HepG2 (cell line): ENCODE measurements around the gene HMMR. TPM values are rescaled to one million over a fixed set of nuclear protein-coding genes. Genes with fewer than 3 reads are reported as not detected.

Source experiments
- ATAC-seq: fragments of 200-7000 bp; cut with Tn5 transposase; 3 replicates; pipeline ENCODE4 v1.9.1; 2020; ENCODE audit warnings: mild to moderate bottlenecking, moderate library complexity
- BruUV-seq: library from RNA; stranded (reverse); fragments of 400-500 nt; replicated peaks from 2 replicates; lab custom pipeline; 2021; lab: Mats Ljungman, UMichigan
- CTCF ChIA-PET: fragments of 300-600 bp; formaldehyde crosslinking; extraction: SDS; loops from one replicate; lab custom pipeline; 2021; ENCODE audit warnings: low total read pairs, inconsistent platforms, low intra/inter-chr PET ratio; lab: Yijun Ruan, JAX
- POLR2A ChIA-PET: fragments of 350-600 bp; sonication (Branson Sonifier 250); formaldehyde crosslinking; loops from one replicate; lab custom pipeline; 2020; ENCODE audit warnings: antibody characterized with exemption, inconsistent platforms; lab: Yijun Ruan, JAX
- DNase-seq: peaks from one replicate; pipeline ENCODE4 v3.0.0-alpha.2; 2015; ENCODE audit warnings: low spot score
- FAIRE-seq: peaks from 3 replicates; lab custom pipeline; 2011; peaks lifted over from hg19 to GRCh38; lab: Jason Lieb, UNC
- H2AFZ ChIP-seq: one replicate; pipeline ENCODE4 v1.6.1; 2011; ENCODE audit warnings: low read length, inconsistent platforms
- H3K27ac ChIP-seq: fragments of 300-600 bp; 3 replicates; pipeline ENCODE4 v1.8.0; 2011; ENCODE audit warnings: mixed run types, mild to moderate bottlenecking, mixed read lengths, low read length, inconsistent platforms; ENCODE audit not compliant: insufficient read depth; ENCODE audit errors: extremely low read length
- H3K27me3 ChIP-seq, 2 experiments: fragments of 200-600 bp in 1 of 2; 2 replicates in 1 of 2; 3 replicates in 1 of 2; pipeline versions ENCODE4 v1.6.0 to v1.8.0; 2011; ENCODE audit warnings: low read length in 2 of 2, mild to moderate bottlenecking in 2 of 2, moderate library complexity in 2 of 2, inconsistent platforms in 1 of 2; ENCODE audit not compliant: insufficient read depth in 2 of 2, control insufficient read depth in 1 of 2
- H3K36me3 ChIP-seq, 2 experiments: fragments of 200-600 bp in 1 of 2; replicated peaks in 1 of 2; 2 replicates in 1 of 2; 3 replicates in 1 of 2; pipeline versions ENCODE4 v1.5.1 to v1.8.0; 2011; ENCODE audit warnings: low read length in 2 of 2, inconsistent platforms in 1 of 2; ENCODE audit not compliant: insufficient read depth in 2 of 2, control insufficient read depth in 1 of 2
- H3K4me1 ChIP-seq: 2 replicates; pipeline ENCODE4 v1.5.1; 2012; ENCODE audit warnings: low read length, inconsistent platforms; ENCODE audit not compliant: insufficient read depth
- H3K4me2 ChIP-seq: 2 replicates; pipeline ENCODE4 v1.6.0; 2011; ENCODE audit warnings: low read depth, low read length, inconsistent platforms
- H3K4me3 ChIP-seq, 3 experiments: fragments of 200-600 bp in 1 of 3; sonication (generic), shearing (Covaris generic) in 1 of 3; replicated peaks in 1 of 3; 2 replicates each; pipeline ENCODE4 v1.5.1; 2011 to 2016; ENCODE audit warnings: low read length in 3 of 3, inconsistent platforms in 2 of 3, low read depth in 2 of 3, mild to moderate bottlenecking in 2 of 3, control low read depth in 1 of 3, mixed read lengths in 1 of 3; ENCODE audit not compliant: insufficient read depth in 1 of 3
- H3K79me2 ChIP-seq: one replicate; pipeline ENCODE4 v1.6.1; 2011; ENCODE audit warnings: low read length, inconsistent platforms; ENCODE audit not compliant: insufficient read depth
- H3K9ac ChIP-seq: 2 replicates; pipeline ENCODE4 v1.6.0; 2011; ENCODE audit warnings: mild to moderate bottlenecking, low read depth, low read length, inconsistent platforms; ENCODE audit not compliant: insufficient read depth
- H3K9me3 ChIP-seq: 2 replicates; pipeline ENCODE4 v1.5.1; 2012; ENCODE audit warnings: mild to moderate bottlenecking, low read length
- H4K20me1 ChIP-seq: 2 replicates; pipeline ENCODE4 v1.6.0; 2011; ENCODE audit warnings: inconsistent platforms, mild to moderate bottlenecking, low read length, moderate library complexity; ENCODE audit not compliant: insufficient read depth
- AHR ChIP-seq: IDR thresholded peaks from 2 replicates; pipeline ENCODE4 v1.6.1; 2018; ENCODE audit warnings: missing genetic modification reagents, missing compliant biosample characterization
- ARHGAP35 ChIP-seq: sonication (generic); formaldehyde crosslinking; IDR thresholded peaks from 2 replicates; pipeline ENCODE4 v1.9.0; 2022; ENCODE audit warnings: mild to moderate bottlenecking, inconsistent platforms, moderate library complexity, missing genetic modification reagents, borderline replicate concordance
- ELF1 ChIP-seq: sonication (generic); formaldehyde crosslinking; IDR thresholded peaks from 2 replicates; pipeline ENCODE4 v1.4.0; 2020; ENCODE audit warnings: missing genetic modification reagents
- GZF1 ChIP-seq: sonication (generic); formaldehyde crosslinking; IDR thresholded peaks from 2 replicates; pipeline ENCODE4 v1.5.1; 2020; ENCODE audit warnings: mild to moderate bottlenecking, missing genetic modification reagents
- KMT2A ChIP-seq: sonication (generic); formaldehyde crosslinking; IDR thresholded peaks from 2 replicates; pipeline ENCODE4 v1.4.0; 2020; ENCODE audit warnings: missing genetic modification reagents
- NFE2L1 ChIP-seq: sonication (generic); formaldehyde crosslinking; IDR thresholded peaks from 2 replicates; pipeline ENCODE4 v1.4.0; 2020; ENCODE audit warnings: missing genetic modification reagents, mild to moderate bottlenecking, borderline replicate concordance
- PAWR ChIP-seq: sonication (generic); formaldehyde crosslinking; IDR thresholded peaks from 2 replicates; pipeline ENCODE4 v1.4.0; 2020; ENCODE audit warnings: missing genetic modification reagents, mild to moderate bottlenecking, borderline replicate concordance
- SIX4 ChIP-seq: sonication (generic); formaldehyde crosslinking; IDR thresholded peaks from 2 replicates; pipeline ENCODE4 v1.4.0; 2020; ENCODE audit warnings: missing genetic modification reagents
- SOX5 ChIP-seq: IDR thresholded peaks from 2 replicates; pipeline ENCODE4 v1.6.1; 2016; ENCODE audit warnings: borderline replicate concordance
- SSRP1 ChIP-seq: IDR thresholded peaks from 2 replicates; pipeline ENCODE4 v1.6.1; 2016; ENCODE audit warnings: control low read depth
- THAP11 ChIP-seq: IDR thresholded peaks from 2 replicates; pipeline ENCODE4 v1.6.1; 2016; ENCODE audit warnings: missing biosample characterization, missing genetic modification reagents
- TOPORS ChIP-seq: sonication (generic); formaldehyde crosslinking; IDR thresholded peaks from 2 replicates; pipeline ENCODE4 v1.8.0; 2023; ENCODE audit warnings: mild to moderate bottlenecking, missing genetic modification reagents
- ZNF180 ChIP-seq: sonication (generic); formaldehyde crosslinking; IDR thresholded peaks from 2 replicates; pipeline ENCODE4 v1.4.0; 2020; ENCODE audit warnings: low read depth, missing genetic modification reagents, borderline replicate concordance
- ZNF207 ChIP-seq: fragments of 450-650 bp; IDR thresholded peaks from 2 replicates; pipeline ENCODE4 v1.6.1; 2016; ENCODE audit warnings: antibody characterized with exemption, borderline replicate concordance
- ZNF260 ChIP-seq: sonication (generic); formaldehyde crosslinking; IDR thresholded peaks from 2 replicates; pipeline ENCODE4 v1.4.0; 2020; ENCODE audit warnings: missing genetic modification reagents, low read depth, mild to moderate bottlenecking, borderline replicate concordance
- WGBS: methylation state at CpG from one replicate; pipeline ENCODE4 v1.1.6; 2017; ENCODE audit warnings: low lambda C conversion rate; 5-methylcytosine and 5-hydroxymethylcytosine counted together
- in situ Hi-C: cut with HindIII; loops from 2 replicates; pipeline ENCODE4 v1.10.0; 2017; ENCODE audit warnings: low pct_unique_long_range_greater_than_20kb; ENCODE audit not compliant: extremely low pct_ligation_motif_present
- intact Hi-C: fragments of 100-400 bp; cut with micrococcal nuclease; formaldehyde crosslinking; loops from one replicate; pipeline ENCODE4 v1.10.0; 2022; ENCODE audit not compliant: unreplicated experiment
- polyA plus RNA-seq, 8 experiments: library from polyadenylated mRNA; depleted of rRNA in 3 of 8; stranded (reverse) in 7 of 8; unstranded in 1 of 8; fragments of >200 nt; fragmentation: Illumina TruSeq in 4 of 8; extraction: Trizol in 4 of 8; gene quantifications; 2 replicates each; pipeline versions ENCODE4 v1.2.1 to v1.2.3, GENCODE V29; 2011 to 2016; ENCODE audit warnings: low read depth in 4 of 8, missing spikeins in 1 of 8, mixed read lengths in 1 of 8; ENCODE audit not compliant: insufficient read depth in 1 of 8
- total RNA-seq, 5 experiments: library from RNA; depleted of rRNA; stranded (reverse); fragments of >200 nt; fragmentation: Illumina TruSeq; extraction: Trizol; gene quantifications; 2 replicates each; pipeline ENCODE4 v1.2.3, GENCODE V29; 2016; ENCODE audit warnings: low read depth in 1 of 5
- TF ChIP-seq, protein P1 (sequence below): IDR thresholded peaks from 2 replicates; pipeline ENCODE4 v1.6.1; 2016; ENCODE audit warnings: control low read depth
- TF ChIP-seq, protein P2 (sequence below): sonication (generic); formaldehyde crosslinking; IDR thresholded peaks from 2 replicates; pipeline ENCODE4 v1.5.0; 2020; ENCODE audit warnings: missing genetic modification reagents
- TF ChIP-seq, protein P3 (sequence below): sonication (generic); formaldehyde crosslinking; IDR thresholded peaks from 2 replicates; pipeline ENCODE4 v1.4.0; 2020; ENCODE audit warnings: mild to moderate bottlenecking, missing genetic modification reagents

HMMR gene
- total and polyA plus RNA-seq, 2 of the 13 experiments (the other 11 are each of a cell fraction or from before 2014, with no cell fraction given): 8.5 to 48.3 TPM

DNA sequence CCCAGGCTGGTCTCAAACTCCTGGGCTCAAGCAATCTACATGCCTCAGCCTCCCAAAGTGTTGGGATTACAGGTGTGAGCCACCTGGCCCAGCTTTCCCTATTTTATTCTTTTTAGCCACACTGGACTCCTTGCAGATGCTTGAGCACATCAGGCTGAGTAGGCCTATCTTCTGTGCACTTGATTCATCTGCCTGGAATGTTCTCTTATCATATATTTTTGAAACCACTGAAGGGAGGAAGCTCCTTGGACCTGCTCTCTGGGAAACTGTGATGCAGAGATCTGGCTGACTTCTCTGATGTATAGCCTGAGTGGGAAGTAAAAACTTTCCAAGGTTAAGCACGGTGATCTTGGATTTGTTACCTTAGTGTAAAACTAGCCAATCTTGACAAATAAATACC is 38.5 kb downstream of the HMMR start:
- Histone ChIP-seq H3K4me1 (peaks cover 17% of the 10 kb centered on the region), H2AFZ (no peak overlapping the region), H4K20me1 (no peaks in the 10 kb centered on the region), H3K9me3 (no peaks in the 10 kb centered on the region), H3K36me3 (no peaks in the 10 kb centered on the region), H3K79me2 (no peaks in the 10 kb centered on the region), H3K27me3 (no peaks in the 10 kb centered on the region), H3K4me3 (no peak overlapping the region), H3K9ac (no peak overlapping the region), H3K4me2 (no peak overlapping the region), H3K27ac (no peak overlapping the region)
- WGBS: 39% methylated on average over 1 of the region's 1 CpG
- CTCF ChIA-PET: no interaction called here
- intact Hi-C loops (no loop called here), in situ Hi-C loops (no loop called here)
- no peak for ATAC-seq
- TF ChIP-seq, protein P1, sequence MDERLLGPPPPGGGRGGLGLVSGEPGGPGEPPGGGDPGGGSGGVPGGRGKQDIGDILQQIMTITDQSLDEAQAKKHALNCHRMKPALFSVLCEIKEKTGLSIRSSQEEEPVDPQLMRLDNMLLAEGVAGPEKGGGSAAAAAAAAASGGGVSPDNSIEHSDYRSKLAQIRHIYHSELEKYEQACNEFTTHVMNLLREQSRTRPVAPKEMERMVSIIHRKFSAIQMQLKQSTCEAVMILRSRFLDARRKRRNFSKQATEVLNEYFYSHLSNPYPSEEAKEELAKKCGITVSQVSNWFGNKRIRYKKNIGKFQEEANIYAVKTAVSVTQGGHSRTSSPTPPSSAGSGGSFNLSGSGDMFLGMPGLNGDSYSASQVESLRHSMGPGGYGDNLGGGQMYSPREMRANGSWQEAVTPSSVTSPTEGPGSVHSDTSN (CRISPR knock-in tag): no peak
- TF ChIP-seq TOPORS (no peak), SIX4 (CRISPR knock-in tag) (no peak), SSRP1 (CRISPR knock-in tag) (no peak), ZNF180 (CRISPR knock-in tag) (no peak), ZNF260 (no peak), AHR (no peak), PAWR (no peak), KMT2A (CRISPR knock-in tag) (no peak), SOX5 (no peak), ELF1 (CRISPR knock-in tag) (no peak), GZF1 (CRISPR knock-in tag) (no peak), ARHGAP35 (CRISPR knock-in tag) (no peak), ZNF207 (no peak), THAP11 (CRISPR knock-in tag) (no peak), NFE2L1 (no peak)
- TF ChIP-seq, protein P2, sequence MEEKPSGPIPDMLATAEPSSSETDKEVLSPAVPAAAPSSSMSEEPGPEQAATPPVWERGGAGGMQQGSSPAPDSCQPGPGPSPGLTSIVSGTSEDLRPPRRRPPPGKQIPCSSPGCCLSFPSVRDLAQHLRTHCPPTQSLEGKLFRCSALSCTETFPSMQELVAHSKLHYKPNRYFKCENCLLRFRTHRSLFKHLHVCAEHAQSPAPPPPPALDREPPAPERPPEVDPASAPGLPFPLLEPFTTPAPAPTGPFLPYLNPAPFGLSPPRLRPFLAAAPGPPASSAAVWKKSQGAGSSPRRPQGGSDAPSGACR (CRISPR knock-in tag): no peak
- TF ChIP-seq, protein P3, sequence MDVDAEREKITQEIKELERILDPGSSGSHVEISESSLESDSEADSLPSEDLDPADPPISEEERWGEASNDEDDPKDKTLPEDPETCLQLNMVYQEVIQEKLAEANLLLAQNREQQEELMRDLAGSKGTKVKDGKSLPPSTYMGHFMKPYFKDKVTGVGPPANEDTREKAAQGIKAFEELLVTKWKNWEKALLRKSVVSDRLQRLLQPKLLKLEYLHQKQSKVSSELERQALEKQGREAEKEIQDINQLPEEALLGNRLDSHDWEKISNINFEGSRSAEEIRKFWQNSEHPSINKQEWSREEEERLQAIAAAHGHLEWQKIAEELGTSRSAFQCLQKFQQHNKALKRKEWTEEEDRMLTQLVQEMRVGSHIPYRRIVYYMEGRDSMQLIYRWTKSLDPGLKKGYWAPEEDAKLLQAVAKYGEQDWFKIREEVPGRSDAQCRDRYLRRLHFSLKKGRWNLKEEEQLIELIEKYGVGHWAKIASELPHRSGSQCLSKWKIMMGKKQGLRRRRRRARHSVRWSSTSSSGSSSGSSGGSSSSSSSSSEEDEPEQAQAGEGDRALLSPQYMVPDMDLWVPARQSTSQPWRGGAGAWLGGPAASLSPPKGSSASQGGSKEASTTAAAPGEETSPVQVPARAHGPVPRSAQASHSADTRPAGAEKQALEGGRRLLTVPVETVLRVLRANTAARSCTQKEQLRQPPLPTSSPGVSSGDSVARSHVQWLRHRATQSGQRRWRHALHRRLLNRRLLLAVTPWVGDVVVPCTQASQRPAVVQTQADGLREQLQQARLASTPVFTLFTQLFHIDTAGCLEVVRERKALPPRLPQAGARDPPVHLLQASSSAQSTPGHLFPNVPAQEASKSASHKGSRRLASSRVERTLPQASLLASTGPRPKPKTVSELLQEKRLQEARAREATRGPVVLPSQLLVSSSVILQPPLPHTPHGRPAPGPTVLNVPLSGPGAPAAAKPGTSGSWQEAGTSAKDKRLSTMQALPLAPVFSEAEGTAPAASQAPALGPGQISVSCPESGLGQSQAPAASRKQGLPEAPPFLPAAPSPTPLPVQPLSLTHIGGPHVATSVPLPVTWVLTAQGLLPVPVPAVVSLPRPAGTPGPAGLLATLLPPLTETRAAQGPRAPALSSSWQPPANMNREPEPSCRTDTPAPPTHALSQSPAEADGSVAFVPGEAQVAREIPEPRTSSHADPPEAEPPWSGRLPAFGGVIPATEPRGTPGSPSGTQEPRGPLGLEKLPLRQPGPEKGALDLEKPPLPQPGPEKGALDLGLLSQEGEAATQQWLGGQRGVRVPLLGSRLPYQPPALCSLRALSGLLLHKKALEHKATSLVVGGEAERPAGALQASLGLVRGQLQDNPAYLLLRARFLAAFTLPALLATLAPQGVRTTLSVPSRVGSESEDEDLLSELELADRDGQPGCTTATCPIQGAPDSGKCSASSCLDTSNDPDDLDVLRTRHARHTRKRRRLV (CRISPR knock-in tag): no peak
- FAIRE-seq: no peak
- POLR2A ChIA-PET: interaction anchor here (0.8 to 1.1 kb wide), 2 partner anchors 9 to 39 kb away, joined by 3 read pairs; partner anchors contain the start of genes HMMR and NUDCD2
- BruUV-seq: no TSS peak
- DNase-seq: no peak
